Neural cell (in vitro differentiated cells): ENCODE measurements around the gene EEF1B2. TPM values are rescaled to one million over a fixed set of nuclear protein-coding genes. Genes with fewer than 3 reads are reported as not detected.

ENCODE experiments used
- H2AFZ ChIP-seq: fragments of 200-600, 300-800 bp; sonication (generic), shearing (Covaris generic); 2 replicates; pipeline ENCODE4 v1.6.0; 2014; ENCODE audit warnings: low read depth, mild to moderate bottlenecking, antibody characterized with exemption, low read length, moderate library complexity
- H3F3A ChIP-seq: fragments of 200-600 bp; shearing (Covaris generic); 2 replicates; pipeline ENCODE4 v1.6.1; 2016; ENCODE audit warnings: mild to moderate bottlenecking, moderate library complexity, mixed read lengths, antibody characterized with exemption, low read length; ENCODE audit not compliant: insufficient read depth, poor library complexity, severe bottlenecking
- H3K27ac ChIP-seq: fragments of 200-600, 300-800 bp; sonication (generic), shearing (Covaris generic); 2 replicates; pipeline ENCODE4 v1.5.1; 2014; ENCODE audit warnings: mild to moderate bottlenecking, low read length, moderate library complexity
- H3K27me3 ChIP-seq: fragments of 300-800, 200-600 bp; sonication (generic), shearing (Covaris generic); 2 replicates; pipeline ENCODE4 v1.6.0; 2014; ENCODE audit warnings: mild to moderate bottlenecking, low read depth, low read length, moderate library complexity; ENCODE audit not compliant: insufficient read depth
- H3K36me3 ChIP-seq: fragments of 300-800, 200-600 bp; sonication (generic), shearing (Covaris generic); 2 replicates; pipeline ENCODE4 v1.5.1; 2014; ENCODE audit warnings: mild to moderate bottlenecking, antibody characterized with exemption, low read length, moderate library complexity; ENCODE audit not compliant: insufficient read depth
- H3K4me2 ChIP-seq: fragments of 300-800, 200-600 bp; sonication (generic), shearing (Covaris generic); 2 replicates; pipeline ENCODE4 v1.6.0; 2014; ENCODE audit warnings: mild to moderate bottlenecking, low read length
- H3K4me3 ChIP-seq: fragments of 300-800, 200-600 bp; sonication (generic), shearing (Covaris generic); 2 replicates; pipeline ENCODE4 v1.5.1; 2014; ENCODE audit warnings: mild to moderate bottlenecking, low read length, moderate library complexity
- H3K79me2 ChIP-seq: fragments of 200-600 bp; shearing (Covaris generic); replicated peaks from 2 replicates; pipeline ENCODE4 v1.6.0; 2014; ENCODE audit warnings: mild to moderate bottlenecking, low read length, moderate library complexity; ENCODE audit not compliant: insufficient read depth
- H3K9ac ChIP-seq: fragments of 300-800, 200-600 bp; sonication (generic), shearing (Covaris generic); 2 replicates; pipeline ENCODE4 v1.6.1; 2016; ENCODE audit warnings: mild to moderate bottlenecking, low read length, mixed read lengths
- H3K9me2 ChIP-seq: fragments of 200-600 bp; shearing (Covaris generic); 2 replicates; pipeline ENCODE4 v1.6.1; 2016; ENCODE audit warnings: mild to moderate bottlenecking, low read length, mixed read lengths; ENCODE audit not compliant: insufficient read depth
- H3K9me3 ChIP-seq: fragments of 200-600, 300-800 bp; sonication (generic), shearing (Covaris generic); 2 replicates; pipeline ENCODE4 v1.6.1; 2016; ENCODE audit warnings: mild to moderate bottlenecking, mixed run types, low read length, moderate library complexity, mixed read lengths
- H4K20me1 ChIP-seq: fragments of 200-600 bp; shearing (Covaris generic); 2 replicates; pipeline ENCODE4 v1.6.1; 2016; ENCODE audit warnings: mild to moderate bottlenecking, mixed run types; ENCODE audit not compliant: insufficient read depth
- CTCF ChIP-seq: fragments of 450-650 bp; IDR thresholded peaks from 2 replicates; pipeline ENCODE4 v1.5.1; 2014; ENCODE audit warnings: antibody characterized with exemption, mild to moderate bottlenecking, moderate library complexity; ENCODE audit not compliant: poor library complexity, severe bottlenecking
- EP300 ChIP-seq: fragments of 450-650 bp; conservative IDR thresholded peaks from 2 replicates; pipeline ENCODE4 v1.6.1; 2014; ENCODE audit warnings: antibody characterized with exemption, mild to moderate bottlenecking, moderate library complexity; ENCODE audit not compliant: poor library complexity, severe bottlenecking
- EZH2 ChIP-seq: fragments of 200-600, 300-800 bp; shearing (Covaris generic), sonication (generic); IDR thresholded peaks from 2 replicates; pipeline ENCODE4 v1.6.1; 2014; ENCODE audit warnings: antibody characterized with exemption, low read length, borderline replicate concordance, mild to moderate bottlenecking; ENCODE audit not compliant: insufficient read depth, poor library complexity, severe bottlenecking
- MXI1 ChIP-seq: fragments of 450-650 bp; conservative IDR thresholded peaks from 2 replicates; pipeline ENCODE4 v1.6.1; 2014; ENCODE audit warnings: antibody characterized with exemption, mild to moderate bottlenecking; ENCODE audit not compliant: poor library complexity, severe bottlenecking
- POLR2AphosphoS5 ChIP-seq: IDR thresholded peaks from 2 replicates; pipeline ENCODE4 v1.6.1; 2012
- RAD21 ChIP-seq: fragments of 450-650 bp; conservative IDR thresholded peaks from 2 replicates; pipeline ENCODE4 v1.6.1; 2014; ENCODE audit warnings: antibody characterized with exemption, mild to moderate bottlenecking, moderate library complexity
- REST ChIP-seq: IDR thresholded peaks from 2 replicates; pipeline ENCODE4 v1.6.1; 2012; ENCODE audit warnings: borderline replicate concordance
- SMC3 ChIP-seq: fragments of 450-650 bp; conservative IDR thresholded peaks from 2 replicates; pipeline ENCODE4 v1.6.1; 2014; ENCODE audit warnings: antibody characterized with exemption, mild to moderate bottlenecking, moderate library complexity; ENCODE audit not compliant: poor library complexity
- TAF1 ChIP-seq: IDR thresholded peaks from 2 replicates; pipeline ENCODE4 v1.6.1; 2012; ENCODE audit warnings: low read depth
- polyA plus RNA-seq: library from polyadenylated mRNA; depleted of rRNA; stranded (reverse); fragments of >200 nt; gene quantifications from 2 replicates; pipeline ENCODE4 v1.2.3, GENCODE V29; 2014

Gene EEF1B2
- polyA plus RNA-seq, 1 donor from 2014 or later, result 551 TPM

- H3K4me3 ChIP-seq, result no peak overlapping the region
- H4K20me1 ChIP-seq, result no peaks in the 10 kb centered on the region
- H2AFZ ChIP-seq, result no peak overlapping the region
- TF ChIP-seq CTCF, result no peak
- no peak for TF ChIP-seq POLR2AphosphoS5
- no peaks in the 10 kb centered on the region for H3F3A ChIP-seq
- H3K9me3 ChIP-seq, result no peaks in the 10 kb centered on the region
- H3K27ac ChIP-seq, result no peak overlapping the region
- H3K27me3 ChIP-seq, result no peaks in the 10 kb centered on the region
- H3K79me2 ChIP-seq, result peaks cover 3% of the 10 kb centered on the region
- no peak overlapping the region for H3K9ac ChIP-seq
- no peak overlapping the region for H3K4me2 ChIP-seq
- no peaks in the 10 kb centered on the region for H3K9me2 ChIP-seq
- peaks cover 9% of the 10 kb centered on the region for H3K36me3 ChIP-seq
Observed at GRCh38 chr2:206144383-206144782, 15.3 kb upstream of the EEF1B2 start.

GRCh38 chr2:206145665-206146064 lies 14.0 kb upstream of the EEF1B2 start:
- H3K27me3 ChIP-seq, result no peaks in the 10 kb centered on the region
- H3K36me3 ChIP-seq, result peaks cover 9% of the 10 kb centered on the region
- TF ChIP-seq EP300, result no peak
- TF ChIP-seq SMC3, result no peak
- no peak for TF ChIP-seq POLR2AphosphoS5
- TF ChIP-seq TAF1, result no peak
- TF ChIP-seq RAD21, result no peak
- no peak for TF ChIP-seq CTCF
- TF ChIP-seq REST, result no peak
- no peak for TF ChIP-seq EZH2
- TF ChIP-seq MXI1, result no peak
- H3K9me3 ChIP-seq, result no peaks in the 10 kb centered on the region
- no peak overlapping the region for H3K9ac ChIP-seq
- no peak overlapping the region for H3K4me3 ChIP-seq
- H3K4me2 ChIP-seq, result no peak overlapping the region
- H3K27ac ChIP-seq, result no peak overlapping the region
- no peaks in the 10 kb centered on the region for H3F3A ChIP-seq
- no peak overlapping the region for H2AFZ ChIP-seq
- H4K20me1 ChIP-seq, result no peaks in the 10 kb centered on the region
- H3K9me2 ChIP-seq, result no peaks in the 10 kb centered on the region
- peaks cover 4% of the 10 kb centered on the region for H3K79me2 ChIP-seq
